Panc1 (cell line): Measurements from ENCODE around the gene FGGY. TPM values are rescaled to one million over a fixed set of nuclear protein-coding genes. Genes with fewer than 3 reads are reported as not detected.

Experiments
- ATAC-seq: fragments of 200-7000 bp; cut with Tn5 transposase; 2 replicates; pipeline ENCODE4 v1.9.1; 2020; ENCODE audit warnings: mild to moderate bottlenecking, moderate library complexity
- BruUV-seq: library from RNA; stranded (reverse); fragments of 400-500 nt; replicated peaks from 2 replicates; lab custom pipeline; 2021; lab: Mats Ljungman, UMichigan
- CTCF ChIA-PET: fragments of 300-600 bp; sonication (Branson Sonifier 250); formaldehyde crosslinking; loops from one replicate; lab custom pipeline; 2022; ENCODE audit warnings: antibody characterized with exemption; lab: Charles Lee
- POLR2A ChIA-PET: fragments of 300-600 bp; sonication (Branson Sonifier 250); formaldehyde crosslinking; loops from one replicate; lab custom pipeline; 2022; ENCODE audit warnings: antibody characterized with exemption; lab: Charles Lee
- DNase-seq: peaks from one replicate; pipeline ENCODE4 v3.0.0-alpha.2; 2010; ENCODE audit warnings: low read depth, low spot score
- H3K27ac ChIP-seq: 2 replicates; pipeline ENCODE4 v1.5.1; 2011; ENCODE audit warnings: mild to moderate bottlenecking, low read length, inconsistent platforms
- H3K27me3 ChIP-seq: fragments of 200-500 bp; sonication (Bioruptor generic); 2 replicates; pipeline ENCODE4 v1.6.0; 2014; ENCODE audit warnings: low read length, inconsistent platforms; ENCODE audit not compliant: control insufficient read depth, insufficient read depth
- H3K36me3 ChIP-seq: fragments of 200-500 bp; sonication (Bioruptor generic); 2 replicates; pipeline ENCODE4 v1.5.1; 2014; ENCODE audit warnings: inconsistent platforms, mild to moderate bottlenecking, low read length, moderate library complexity; ENCODE audit not compliant: control insufficient read depth, insufficient read depth
- H3K4me1 ChIP-seq: 2 replicates; pipeline ENCODE4 v1.5.1; 2011; ENCODE audit warnings: inconsistent platforms, mild to moderate bottlenecking, low read length, moderate library complexity; ENCODE audit not compliant: control insufficient read depth, insufficient read depth
- H3K4me3 ChIP-seq, 2 experiments: 2 replicates each; pipeline ENCODE4 v1.5.1; 2011 to 2012; ENCODE audit warnings: low read depth in 2 of 2, low read length in 2 of 2, mild to moderate bottlenecking in 2 of 2, inconsistent platforms in 1 of 2, moderate library complexity in 1 of 2
- H3K9me3 ChIP-seq: fragments of 200-500 bp; sonication (Bioruptor generic); 2 replicates; pipeline ENCODE4 v1.5.1; 2014; ENCODE audit warnings: low read depth, mild to moderate bottlenecking, inconsistent platforms, low read length, moderate library complexity; ENCODE audit not compliant: control insufficient read depth, insufficient read depth
- CTCF ChIP-seq: fragments of 450-650 bp; IDR thresholded peaks from 2 replicates; pipeline ENCODE4 v1.5.1; 2017; ENCODE audit warnings: mild to moderate bottlenecking
- POLR2AphosphoS5 ChIP-seq: IDR thresholded peaks from 2 replicates; pipeline ENCODE4 v1.6.1; 2012; ENCODE audit warnings: mild to moderate bottlenecking, low read depth, low read length, moderate library complexity
- REST ChIP-seq, 2 experiments: IDR thresholded peaks; 2 replicates each; pipeline ENCODE4 v1.6.1; 2011 to 2012; ENCODE audit warnings: low read depth in 2 of 2, control low read depth in 1 of 2, low read length in 1 of 2, mild to moderate bottlenecking in 1 of 2, moderate library complexity in 1 of 2; ENCODE audit not compliant: insufficient read depth in 1 of 2
- SIN3A ChIP-seq: IDR thresholded peaks from 2 replicates; pipeline ENCODE4 v1.6.1; 2012; ENCODE audit warnings: low read depth, mild to moderate bottlenecking, low read length, moderate library complexity, borderline replicate concordance; ENCODE audit not compliant: insufficient read depth
- TCF7L2 ChIP-seq: IDR thresholded peaks from 2 replicates; pipeline ENCODE4 v1.6.1; 2011; ENCODE audit warnings: mild to moderate bottlenecking, low read depth, low read length, inconsistent platforms
- in situ Hi-C: cut with HindIII; loops from 2 replicates; pipeline ENCODE4 v1.10.0; 2016; ENCODE audit warnings: low sequenced_read_pairs, low pct_unique_long_range_greater_than_20kb
- intact Hi-C: fragments of 100-400 bp; cut with micrococcal nuclease; formaldehyde crosslinking; loops from one replicate; pipeline ENCODE4 v1.10.0; 2022; ENCODE audit not compliant: unreplicated experiment
- total RNA-seq: library from RNA; stranded (reverse); gene quantifications from one replicate; pipeline ENCODE4 v1.2.1, GENCODE V29; 2021; ENCODE audit not compliant: unreplicated experiment

The FGGY gene
- total RNA-seq, 1 experiment from 2014 or later, result 15.5 TPM

GRCh38 chr1:59730759-59731478, 434.0 kb downstream of the FGGY start:
- H3K36me3 ChIP-seq, result no peaks in the 10 kb centered on the region
- H3K27ac ChIP-seq, result peak overlapping the region; percentile 46; the same call in 1 of the 2 replicates
- no TSS peak for BruUV-seq
- peak; percentile 89 for ATAC-seq
- CTCF ChIA-PET, result no interaction called here
- H3K9me3 ChIP-seq, result no peaks in the 10 kb centered on the region
- intact Hi-C loops (no loop called here), in situ Hi-C loops (no loop called here)
- DNase-seq, result peak; percentile 80
- H3K27me3 ChIP-seq, result no peaks in the 10 kb centered on the region
- TF ChIP-seq TCF7L2 (no peak), SIN3A (no peak), POLR2AphosphoS5 (no peak), REST (IDR thresholded peaks at IDR 0.05; ENCODE audit: insufficient read depth in 1 of 2, low read depth in 2 of 2, low read length in 1 of 2) (no peak), CTCF (no peak)
- H3K4me3 ChIP-seq, result no peak overlapping the region
- H3K4me1 ChIP-seq, result peaks cover 5% of the 10 kb centered on the region
- POLR2A ChIA-PET, result no interaction called here

GRCh38 chr1:59731591-59731990, 434.7 kb downstream of the FGGY start:
- in situ Hi-C loops, result no loop called here
- intact Hi-C loops, result no loop called here
- no peak for TF ChIP-seq TCF7L2
- no peak for TF ChIP-seq POLR2AphosphoS5
- no peak for TF ChIP-seq REST (IDR thresholded peaks at IDR 0.05; ENCODE audit: insufficient read depth in 1 of 2, low read depth in 2 of 2, low read length in 1 of 2)
- no peak for TF ChIP-seq CTCF
- no peak for TF ChIP-seq SIN3A

More at GRCh38 chr1:59731591-59731990, 434.7 kb downstream of the FGGY start:
- no peak for DNase-seq
- 0 out of 2 replicates have a peak overlapping the region, but pooled peaks have one; percentile 46 for H3K27ac ChIP-seq
- no peaks in the 10 kb centered on the region for H3K27me3 ChIP-seq
- ATAC-seq, result no peak
- peaks cover 5% of the 10 kb centered on the region for H3K4me1 ChIP-seq
- no TSS peak for BruUV-seq
- POLR2A ChIA-PET, result no interaction called here
- H3K9me3 ChIP-seq, result no peaks in the 10 kb centered on the region
- CTCF ChIA-PET, result no interaction called here
- no peak overlapping the region for H3K4me3 ChIP-seq
- H3K36me3 ChIP-seq, result no peaks in the 10 kb centered on the region
